ENCODE data around the gene DPF3. TPM values are rescaled to one million over a fixed set of nuclear protein-coding genes. Genes with fewer than 3 reads are reported as not detected.

DPF3 gene
- total and polyA plus RNA-seq, 9 of the 15 experiments (the other 6 are each of a cell fraction or from before 2014, with no cell fraction given), result 0.21 to 4.9 (median 1.2) TPM

DNA sequence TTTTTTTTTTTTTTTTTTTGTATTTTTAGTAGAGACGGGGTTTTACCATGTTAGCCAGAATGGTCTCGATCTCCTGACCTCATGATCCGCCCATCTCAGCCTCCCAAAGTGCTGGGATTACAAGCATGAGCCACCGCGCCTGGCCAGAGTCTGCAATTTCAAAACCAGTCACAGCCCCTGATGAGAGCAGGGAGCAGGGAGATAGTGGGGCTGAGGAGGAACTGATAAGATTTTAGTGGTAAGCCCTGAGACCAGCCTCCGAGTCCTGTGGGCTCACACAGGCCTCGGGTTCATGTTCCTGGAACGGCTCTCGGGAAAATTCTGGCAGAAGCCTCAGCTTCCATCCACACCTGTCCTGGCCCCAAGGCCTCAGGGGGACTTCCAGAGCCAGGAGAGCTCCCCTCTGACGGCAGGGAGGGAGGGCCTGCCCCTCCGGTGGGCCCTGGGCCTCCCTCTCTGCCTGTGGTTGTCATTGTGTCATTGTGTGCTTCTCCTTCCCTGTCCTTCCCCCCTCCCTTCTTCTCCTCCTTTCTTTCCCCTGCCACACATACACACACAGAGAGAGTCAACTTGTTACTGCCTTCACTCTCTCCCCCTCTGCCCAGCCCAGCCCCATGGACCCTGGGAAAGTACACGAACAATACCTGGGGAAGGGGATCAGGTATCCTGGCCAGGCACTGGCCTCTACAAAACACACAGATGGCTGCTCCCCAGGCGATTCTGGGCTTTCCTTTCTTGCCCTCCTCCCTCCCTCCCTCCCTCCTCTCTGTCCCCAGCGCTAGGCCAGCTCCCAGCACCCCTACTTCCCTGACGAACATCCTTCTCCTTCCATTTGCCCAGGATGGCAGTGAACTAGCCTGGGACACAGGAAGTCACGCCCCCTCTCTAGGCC, 294.1 kb downstream of the DPF3 start (continued):
- TF ChIP-seq, protein P1, sequence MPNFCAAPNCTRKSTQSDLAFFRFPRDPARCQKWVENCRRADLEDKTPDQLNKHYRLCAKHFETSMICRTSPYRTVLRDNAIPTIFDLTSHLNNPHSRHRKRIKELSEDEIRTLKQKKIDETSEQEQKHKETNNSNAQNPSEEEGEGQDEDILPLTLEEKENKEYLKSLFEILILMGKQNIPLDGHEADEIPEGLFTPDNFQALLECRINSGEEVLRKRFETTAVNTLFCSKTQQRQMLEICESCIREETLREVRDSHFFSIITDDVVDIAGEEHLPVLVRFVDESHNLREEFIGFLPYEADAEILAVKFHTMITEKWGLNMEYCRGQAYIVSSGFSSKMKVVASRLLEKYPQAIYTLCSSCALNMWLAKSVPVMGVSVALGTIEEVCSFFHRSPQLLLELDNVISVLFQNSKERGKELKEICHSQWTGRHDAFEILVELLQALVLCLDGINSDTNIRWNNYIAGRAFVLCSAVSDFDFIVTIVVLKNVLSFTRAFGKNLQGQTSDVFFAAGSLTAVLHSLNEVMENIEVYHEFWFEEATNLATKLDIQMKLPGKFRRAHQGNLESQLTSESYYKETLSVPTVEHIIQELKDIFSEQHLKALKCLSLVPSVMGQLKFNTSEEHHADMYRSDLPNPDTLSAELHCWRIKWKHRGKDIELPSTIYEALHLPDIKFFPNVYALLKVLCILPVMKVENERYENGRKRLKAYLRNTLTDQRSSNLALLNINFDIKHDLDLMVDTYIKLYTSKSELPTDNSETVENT (CRISPR knock-in tag; IDR thresholded peaks at IDR 0.05), result no peak
- no peak for TF ChIP-seq GABPB2 (CRISPR knock-in tag; conservative IDR thresholded peaks at IDR 0.05)
- no peak for TF ChIP-seq TCFL5 (CRISPR knock-in tag; conservative IDR thresholded peaks at IDR 0.05)
- no peak for TF ChIP-seq PBX2 (CRISPR knock-in tag; IDR thresholded peaks at IDR 0.05; ENCODE audit: low read depth)
- no peak for TF ChIP-seq PBX2 (tag; conservative IDR thresholded peaks at IDR 0.05; ENCODE audit: low read depth)
- no peak for TF ChIP-seq SRSF9 (IDR thresholded peaks at IDR 0.05; ENCODE audit: borderline replicate concordance, low read depth, low read length)
- TF ChIP-seq BRD4 (IDR thresholded peaks at IDR 0.05), result no peak
- TF ChIP-seq FOSL1 (tag; conservative IDR thresholded peaks at IDR 0.05), result peak; percentile 69
- no peak; the same call in 1 of the 2 replicates for TF ChIP-seq STAT5A (IDR thresholded peaks at IDR 0.05; ENCODE audit: borderline replicate concordance, low read length)
- TF ChIP-seq ZNF197 (CRISPR knock-in tag; IDR thresholded peaks at IDR 0.05; ENCODE audit: low read depth), result no peak
- TF ChIP-seq EZH2 (IDR thresholded peaks at IDR 0.05; ENCODE audit: borderline replicate concordance, low read depth, low read length), result no peak
- TF ChIP-seq RFX7 (CRISPR knock-in tag; IDR thresholded peaks at IDR 0.05), result no peak
- TF ChIP-seq DPF2 (IDR thresholded peaks at IDR 0.05), result peak; percentile 63
- TF ChIP-seq ZNF507 (tag; conservative IDR thresholded peaks at IDR 0.05), result no peak
- TF ChIP-seq RBM34 (IDR thresholded peaks at IDR 0.05; ENCODE audit: borderline replicate concordance, insufficient read depth, low read length), result no peak
- TF ChIP-seq ARID2 (IDR thresholded peaks at IDR 0.05), result no peak
- TF ChIP-seq COPS2 (conservative IDR thresholded peaks at IDR 0.05), result no peak
- TF ChIP-seq RBM14 (IDR thresholded peaks at IDR 0.05; ENCODE audit: borderline replicate concordance, insufficient read depth, low read depth, low read length), result no peak
- no peak for TF ChIP-seq EHMT2 (IDR thresholded peaks at IDR 0.05)
- TF ChIP-seq CBFB (CRISPR knock-in tag; IDR thresholded peaks at IDR 0.05), result no peak
- TF ChIP-seq SMAD2 (IDR thresholded peaks at IDR 0.05; ENCODE audit: low read depth, low read length), result no peak
- no peak for TF ChIP-seq ZBTB1 (CRISPR knock-in tag; IDR thresholded peaks at IDR 0.05; ENCODE audit: borderline replicate concordance, low read depth)
- TF ChIP-seq ZNF324 (CRISPR knock-in tag; IDR thresholded peaks at IDR 0.05), result no peak

Measured in K562 (cell line).